Cardiac septum (tissue), 1 donor: ENCODE results near the gene EBLN2. TPM values are rescaled to one million over a fixed set of nuclear protein-coding genes. Genes with fewer than 3 reads are reported as not detected.
A peak's percentile ranks its signal among the peaks of the same experiment; 100 is the strongest.

Source experiments
- DNase-seq: peaks from one replicate; pipeline ENCODE4 v3.0.0-alpha.2; 2020; ENCODE audit warnings: low spot score
- intact Hi-C: fragments of 100-400 bp; cut with DNase I; formaldehyde crosslinking; loops from one replicate; pipeline ENCODE4 v1.14.0; 2022
- total RNA-seq: library from RNA; stranded (reverse); fragmentation: NEBNext Ultra II Directional; extraction: Animal tissue kit (Norgen Biotek cat#: 25700); gene quantifications from one replicate; pipeline ENCODE4 v1.2.1, GENCODE V29; 2021
- donor health status: DM: no; HTN: no; CAD: no.

The EBLN2 gene
- total RNA-seq, 1 donor from 2014 or later = 1.9 TPM

- no peak for DNase-seq
- intact Hi-C loops = no loop called here
Observed at GRCh38 chr3:73098026-73098425, 36.6 kb downstream of the EBLN2 start.

DNA sequence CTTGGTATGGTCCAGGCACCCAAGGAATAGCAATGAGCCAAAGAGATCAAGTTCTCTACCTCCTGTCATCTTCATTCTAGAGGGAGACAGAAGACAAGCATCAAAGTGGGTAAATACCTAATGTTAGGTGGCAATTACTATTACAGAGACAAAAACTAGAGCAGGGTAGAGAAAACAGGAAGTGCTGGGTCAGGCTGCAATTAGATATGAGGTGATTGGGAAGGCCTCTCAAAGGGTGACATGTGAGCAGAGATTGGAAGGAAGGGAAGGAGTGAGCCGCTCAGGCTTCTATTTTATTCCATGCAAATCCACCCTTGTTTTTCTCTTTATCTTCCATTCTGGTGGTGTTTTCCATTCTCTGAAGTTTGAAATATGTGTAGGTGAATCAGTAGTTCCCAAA is 37.4 kb downstream of the EBLN2 start:
- DNase-seq = no peak
- intact Hi-C loops = no loop called here

DNA sequence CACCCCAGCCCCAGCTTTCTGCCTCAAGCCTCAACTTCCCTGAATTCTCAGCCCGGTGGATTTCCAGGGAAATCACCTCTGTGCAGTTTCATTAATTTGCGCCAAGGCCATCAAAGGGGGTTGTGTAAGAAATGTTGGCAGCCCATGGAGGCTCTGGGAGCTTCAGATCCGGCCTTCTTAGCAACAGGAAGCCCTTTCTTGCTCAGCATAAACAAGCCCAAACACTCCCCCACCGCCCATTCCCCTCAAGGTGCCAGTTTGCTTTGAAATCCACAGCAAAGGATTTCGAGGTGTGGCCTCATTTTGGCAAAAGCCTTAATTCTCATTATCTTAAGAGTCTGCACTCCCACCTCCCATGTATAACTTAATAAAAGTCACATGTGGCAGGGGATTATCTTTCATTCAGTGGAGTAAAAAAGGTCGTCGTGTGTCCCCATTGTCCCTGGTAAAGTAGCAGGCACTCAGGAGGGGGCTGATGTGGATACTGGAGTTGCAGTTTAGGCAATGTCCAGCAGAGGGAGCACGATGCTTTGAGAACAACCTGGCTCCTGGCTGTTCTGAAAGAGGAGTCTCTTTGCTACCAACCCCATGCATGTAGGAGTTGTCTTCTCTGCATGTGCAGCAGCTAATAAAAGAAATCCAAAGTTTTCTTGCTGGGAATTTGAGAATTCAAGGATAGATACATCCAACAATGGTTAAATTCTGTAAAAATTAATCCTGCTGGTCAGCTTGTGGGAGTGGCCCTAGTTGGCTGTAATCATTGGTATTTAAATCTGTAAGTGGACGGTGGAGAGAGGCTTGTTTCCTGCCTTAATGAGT is 39.5 kb downstream of the EBLN2 start:
- intact Hi-C loops = loop anchor here (1.0 to 5.0 kb wide), 2 partner anchors 331 to 401 kb away; no protein-coding TSS in a partner anchor
- peak; percentile 86 for DNase-seq

- DNase-seq = no peak
- intact Hi-C loops = loop anchor here (1.0 to 5.0 kb wide), 2 partner anchors 330 to 400 kb away; no protein-coding TSS in a partner anchor
Observed at GRCh38 chr3:73101881-73102280, 40.4 kb downstream of the EBLN2 start.

GRCh38 chr3:73107215-73107614 is 45.8 kb downstream of the EBLN2 start:
- intact Hi-C loops = no loop called here
- no peak for DNase-seq

- intact Hi-C loops = no loop called here
- DNase-seq = no peak
Observed at GRCh38 chr3:73107676-73108187, 46.3 kb downstream of the EBLN2 start.

DNA sequence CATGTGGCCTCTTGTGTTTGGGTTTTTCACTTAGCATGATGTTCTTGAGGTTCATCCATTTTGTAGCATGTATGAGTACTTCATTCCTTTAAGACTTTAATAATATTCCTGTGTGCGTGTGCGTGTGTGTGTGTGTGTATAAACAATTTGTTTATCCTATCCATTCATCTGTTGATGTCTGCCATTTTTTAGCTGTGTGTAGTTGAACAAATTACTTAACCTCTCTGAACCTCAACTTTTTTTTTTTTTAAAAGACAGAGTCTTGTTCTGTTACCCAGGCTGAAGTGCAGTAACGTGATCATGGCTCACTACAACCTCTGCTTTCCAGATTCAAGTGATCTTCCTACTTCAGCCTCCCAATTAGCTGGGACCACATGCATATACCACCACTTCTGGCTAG is 47.3 kb downstream of the EBLN2 start:
- intact Hi-C loops = no loop called here
- DNase-seq = no peak

- no peak for DNase-seq
- intact Hi-C loops = no loop called here
Observed at GRCh38 chr3:73110530-73110929, 49.1 kb downstream of the EBLN2 start.

Other genes starting within 250 kb of the EBLN2 start
- 11.1 TPM for gene SHQ1, start 213.2 kb upstream of the EBLN2 start, total RNA-seq
- 14.6 TPM for gene GXYLT2, start 173.6 kb upstream of the EBLN2 start, total RNA-seq
- 46.6 TPM for gene PPP4R2, start 64.8 kb upstream of the EBLN2 start, total RNA-seq